ENCODE measurements around the gene GGNBP2. TPM values are rescaled to one million over a fixed set of nuclear protein-coding genes. Genes with fewer than 3 reads are reported as not detected.

GGNBP2 gene
- polyA plus RNA-seq, 3 donors, result 22.3 to 89.5 (median 31.5) TPM

GRCh38 chr17:36546418-36547093 lies 1.8 kb downstream of the GGNBP2 start:
- Histone ChIP-seq H3K27ac (ENCODE audit: low read depth in 1 of 2, low read length in 2 of 2) (peak overlapping the region; percentile 88 to 97), H4K20me1 (ENCODE audit: insufficient read depth, low read length) (peaks cover 60% of the 10 kb centered on the region), H3K36me3 (replicated peaks in 1 of 2; ENCODE audit: control insufficient read depth in 1 of 2, insufficient read depth in 2 of 2, low read length in 2 of 2) (peaks cover 0 to 13% of the 10 kb centered on the region in 2 donors), H3K4me1 (ENCODE audit: control insufficient read depth in 1 of 2, insufficient read depth in 2 of 2, low read length in 2 of 2) (peaks cover 57 to 67% of the 10 kb centered on the region in 2 donors), H3K4me3 (replicated peaks in 1 of 3; ENCODE audit: low read depth in 2 of 3, low read length in 3 of 3) (peak overlapping the region; percentile 68 to 96 (median 88)), H3K79me2 (ENCODE audit: insufficient read depth, low read length) (peaks cover 86% of the 10 kb centered on the region), H3K27me3 (ENCODE audit: control insufficient read depth in 2 of 2, insufficient read depth in 2 of 2, low read length in 2 of 2) (no peaks in the 10 kb centered on the region), H3K9me3 (replicated peaks in 1 of 2; ENCODE audit: control insufficient read depth in 1 of 2, insufficient read depth in 1 of 2, low read length in 2 of 2) (no peaks in the 10 kb centered on the region), H3K9ac (ENCODE audit: insufficient read depth, low read length, poor library complexity, severe bottlenecking) (peak overlapping the region; percentile 97), H2AFZ (ENCODE audit: insufficient read depth, low read depth, low read length, poor library complexity, severe bottlenecking) (no peak overlapping the region), H3K4me2 (replicated peaks; ENCODE audit: extremely low read depth, low read length, poor library complexity, severe bottlenecking) (peak overlapping the region; percentile 96)
- H3K4me1 Mint-ChIP-seq, result peaks cover 52% of the 10 kb centered on the region
- H3K4me3 Mint-ChIP-seq, result peak overlapping the region; percentile 87 to 92
- H3K27me3 Mint-ChIP-seq (ENCODE audit: low read depth in 3 of 3), result no peaks in the 10 kb centered on the region
- H3K36me3 Mint-ChIP-seq, result peaks cover 5 to 12% of the 10 kb centered on the region in 2 donors
- 5% methylated on average over 4 of the region's 7 CpGs for WGBS (ENCODE audit: insufficient coverage)
- no peak for TF ChIP-seq CTCF (IDR thresholded peaks at IDR 0.05)
- H3K27ac Mint-ChIP-seq, result peak overlapping the region; percentile 93 to 98 (median 96)
- intact Hi-C loops (cut with micrococcal nuclease), result loop anchor here (5.0 to 10.0 kb wide), 2 partner anchors 46 to 408 kb away; partner anchors contain the start of gene DHRS11 (in 1 of the 2)
- peaks cover 0 to 2% (median 0%) of the 10 kb centered on the region in 7 donors for H3K9me3 Mint-ChIP-seq
- DNase-seq, result no peak

DNA sequence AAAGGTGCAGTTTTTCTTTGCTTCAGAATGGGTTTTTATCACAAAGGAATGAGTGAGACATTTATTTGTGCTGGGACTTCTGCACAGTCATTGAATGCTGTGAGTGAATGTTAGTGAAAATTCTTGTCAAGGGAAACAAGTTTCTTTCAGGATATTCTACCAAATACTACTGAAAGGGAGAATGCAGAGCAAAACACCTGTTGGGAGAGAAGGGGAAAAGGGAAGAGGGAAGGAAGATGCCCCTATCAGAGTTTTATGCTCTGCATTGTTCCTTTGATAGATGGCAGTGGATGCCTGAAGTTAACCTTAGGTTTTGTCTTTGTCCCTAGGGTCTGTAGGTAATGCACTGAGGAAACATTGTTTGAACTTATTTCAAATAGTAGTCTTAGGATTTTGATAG lies 3.1 kb downstream of the GGNBP2 start:
- H3K9me3 Mint-ChIP-seq, result peaks cover 0 to 2% (median 0%) of the 10 kb centered on the region in 7 donors
- no peak overlapping the region for H3K4me3 Mint-ChIP-seq

More for the DNA sequence above, 3.1 kb downstream of the GGNBP2 start:
- H3K27ac ChIP-seq (ENCODE audit: low read depth in 1 of 2, low read length in 2 of 2), result peak overlapping the region in 1 of 2 donors; percentile 97
- peaks cover 0 to 16% of the 10 kb centered on the region in 2 donors for H3K36me3 ChIP-seq (replicated peaks in 1 of 2; ENCODE audit: control insufficient read depth in 1 of 2, insufficient read depth in 2 of 2, low read length in 2 of 2)
- H3K27me3 ChIP-seq (ENCODE audit: control insufficient read depth in 2 of 2, insufficient read depth in 2 of 2, low read length in 2 of 2), result no peaks in the 10 kb centered on the region
- DNase-seq, result no peak
- H3K4me2 ChIP-seq (replicated peaks; ENCODE audit: extremely low read depth, low read length, poor library complexity, severe bottlenecking), result peak overlapping the region; percentile 96
- peaks cover 52% of the 10 kb centered on the region for H3K4me1 Mint-ChIP-seq
- H4K20me1 ChIP-seq (ENCODE audit: insufficient read depth, low read length), result peaks cover 73% of the 10 kb centered on the region
- no peaks in the 10 kb centered on the region for H3K27me3 Mint-ChIP-seq (ENCODE audit: low read depth in 3 of 3)
- H3K4me1 ChIP-seq (ENCODE audit: control insufficient read depth in 1 of 2, insufficient read depth in 2 of 2, low read length in 2 of 2), result peaks cover 57 to 67% of the 10 kb centered on the region in 2 donors
- peak overlapping the region in 1 of 3 experiments; percentile 96 for H3K4me3 ChIP-seq (replicated peaks in 1 of 3; ENCODE audit: low read depth in 2 of 3, low read length in 3 of 3)
- peaks cover 89% of the 10 kb centered on the region for H3K79me2 ChIP-seq (ENCODE audit: insufficient read depth, low read length)
- no peaks in the 10 kb centered on the region for H3K9me3 ChIP-seq (replicated peaks in 1 of 2; ENCODE audit: control insufficient read depth in 1 of 2, insufficient read depth in 1 of 2, low read length in 2 of 2)
- no peak overlapping the region for H2AFZ ChIP-seq (ENCODE audit: insufficient read depth, low read depth, low read length, poor library complexity, severe bottlenecking)
- intact Hi-C loops (cut with micrococcal nuclease), result loop anchor here (5.0 to 10.0 kb wide), 2 partner anchors 45 to 407 kb away; partner anchors contain the start of gene DHRS11 (in 1 of the 2)
- no peak for TF ChIP-seq CTCF (IDR thresholded peaks at IDR 0.05)
- peaks cover 5 to 16% of the 10 kb centered on the region in 2 donors for H3K36me3 Mint-ChIP-seq
- H3K9ac ChIP-seq (ENCODE audit: insufficient read depth, low read length, poor library complexity, severe bottlenecking), result no peak overlapping the region
- peak overlapping the region in 5 of 7 donors; percentile 63 to 88 (median 68) for H3K27ac Mint-ChIP-seq

Measured in CD14-positive monocyte (primary cell).